ENCODE data around the gene SUSD5.
"Not testable (repeated sequence)": the region's sequence is repeated elsewhere in the genome, so short reads cannot be mapped to it uniquely, and the experiment has no call there.

The SUSD5 gene

DNA sequence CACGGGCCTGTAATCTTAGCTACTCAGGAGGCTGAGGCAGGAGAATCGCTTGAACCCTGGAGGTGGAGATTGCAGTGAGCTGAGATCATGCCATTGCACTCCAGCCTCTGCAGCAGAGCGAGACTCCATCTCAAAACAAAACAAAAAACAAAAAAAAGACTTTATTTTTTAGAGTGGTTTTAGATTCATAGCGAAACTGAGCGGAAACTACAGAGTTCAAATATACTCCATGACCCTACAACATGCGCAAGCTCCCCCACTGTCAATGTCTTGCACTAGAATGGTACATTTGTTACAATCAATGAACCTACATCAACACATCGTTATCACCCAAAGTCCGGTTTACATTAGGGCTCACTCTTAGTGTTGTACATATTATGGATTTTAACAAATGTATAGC, 107.0 kb downstream of the SUSD5 start:
- no peak overlapping the region for H3K4ac ChIP-seq (ENCODE audit: low read depth, low read length)
- H3K18ac ChIP-seq (ENCODE audit: low read length) = no peak overlapping the region
- no peak overlapping the region for H2BK5ac ChIP-seq (ENCODE audit: low read length)
- no peaks in the 10 kb centered on the region for H3K79me1 ChIP-seq (ENCODE audit: low read length)
- no peaks in the 10 kb centered on the region for H3K36me3 ChIP-seq (ENCODE audit: control insufficient read depth, insufficient read depth, low read length)
- no peak overlapping the region for H3K4me2 ChIP-seq (ENCODE audit: low read length)
- no peak for DNase-seq
- H3K27me3 ChIP-seq (ENCODE audit: insufficient read depth, low read length, poor library complexity) = no peaks in the 10 kb centered on the region
- no peak overlapping the region for H3K4me3 ChIP-seq (ENCODE audit: low read length)
- H4K5ac ChIP-seq (ENCODE audit: low read length) = no peak overlapping the region
- H2BK15ac ChIP-seq (replicated peaks; ENCODE audit: low read depth) = no peak overlapping the region
- H3K4me1 ChIP-seq (ENCODE audit: control insufficient read depth, low read depth, low read length) = peaks cover 2% of the 10 kb centered on the region
- H3K9ac ChIP-seq (ENCODE audit: low read length) = no peak overlapping the region
- no peak overlapping the region for H4K8ac ChIP-seq (ENCODE audit: low read depth, low read length)
- WGBS (ENCODE audit: extremely low coverage, insufficient coverage, low lambda C conversion rate) = no CpG with 5 or more reads among the region's 8 CpGs
- H2AK5ac ChIP-seq (ENCODE audit: low read length) = no peak overlapping the region
- H3K56ac ChIP-seq (ENCODE audit: low read length) = no peak overlapping the region
- no peak overlapping the region for H2BK120ac ChIP-seq (ENCODE audit: low read depth, low read length)
- no peaks in the 10 kb centered on the region for H3K79me2 ChIP-seq (ENCODE audit: control insufficient read depth, insufficient read depth, low read length)
- H3K27ac ChIP-seq (ENCODE audit: low read depth, low read length) = no peak overlapping the region
- no peak overlapping the region for H3K23ac ChIP-seq (ENCODE audit: low read length)

DNA sequence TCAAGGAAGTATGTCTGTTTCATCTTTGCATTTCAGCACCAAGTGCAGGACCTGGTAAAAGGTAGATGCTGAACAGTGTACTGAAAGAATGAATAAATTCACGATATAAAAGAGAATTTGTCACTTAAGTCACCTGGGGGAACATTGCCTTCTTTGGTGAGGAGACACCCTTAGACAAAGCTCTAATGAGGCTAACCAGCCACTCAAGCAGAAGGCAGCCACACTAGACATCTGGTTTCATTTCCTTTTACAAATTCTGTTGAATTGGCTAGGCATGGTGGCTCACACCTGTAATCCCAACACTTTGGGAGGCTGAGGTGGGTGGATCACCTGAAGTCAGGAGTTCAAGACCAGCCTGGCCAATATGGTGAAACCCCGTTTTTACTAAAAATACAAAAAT, 111.8 kb downstream of the SUSD5 start:
- not testable (repeated sequence) for H3K27me3 ChIP-seq (ENCODE audit: insufficient read depth, low read length, poor library complexity); H3K4ac ChIP-seq (ENCODE audit: low read depth, low read length); H2BK15ac ChIP-seq (replicated peaks; ENCODE audit: low read depth); H2BK120ac ChIP-seq (ENCODE audit: low read depth, low read length); H3K56ac ChIP-seq (ENCODE audit: low read length); H3K9ac ChIP-seq (ENCODE audit: low read length); H3K79me2 ChIP-seq (ENCODE audit: control insufficient read depth, insufficient read depth, low read length); DNase-seq; H3K23ac ChIP-seq (ENCODE audit: low read length); H3K4me1 ChIP-seq (ENCODE audit: control insufficient read depth, low read depth, low read length); H3K79me1 ChIP-seq (ENCODE audit: low read length); H2AK5ac ChIP-seq (ENCODE audit: low read length); H4K8ac ChIP-seq (ENCODE audit: low read depth, low read length); H3K36me3 ChIP-seq (ENCODE audit: control insufficient read depth, insufficient read depth, low read length); H2BK5ac ChIP-seq (ENCODE audit: low read length); H3K4me2 ChIP-seq (ENCODE audit: low read length); H3K18ac ChIP-seq (ENCODE audit: low read length); H3K27ac ChIP-seq (ENCODE audit: low read depth, low read length); H4K5ac ChIP-seq (ENCODE audit: low read length); H3K4me3 ChIP-seq (ENCODE audit: low read length)
- WGBS (ENCODE audit: extremely low coverage, insufficient coverage, low lambda C conversion rate) = no CpG with 5 or more reads among the region's 2 CpGs

DNA sequence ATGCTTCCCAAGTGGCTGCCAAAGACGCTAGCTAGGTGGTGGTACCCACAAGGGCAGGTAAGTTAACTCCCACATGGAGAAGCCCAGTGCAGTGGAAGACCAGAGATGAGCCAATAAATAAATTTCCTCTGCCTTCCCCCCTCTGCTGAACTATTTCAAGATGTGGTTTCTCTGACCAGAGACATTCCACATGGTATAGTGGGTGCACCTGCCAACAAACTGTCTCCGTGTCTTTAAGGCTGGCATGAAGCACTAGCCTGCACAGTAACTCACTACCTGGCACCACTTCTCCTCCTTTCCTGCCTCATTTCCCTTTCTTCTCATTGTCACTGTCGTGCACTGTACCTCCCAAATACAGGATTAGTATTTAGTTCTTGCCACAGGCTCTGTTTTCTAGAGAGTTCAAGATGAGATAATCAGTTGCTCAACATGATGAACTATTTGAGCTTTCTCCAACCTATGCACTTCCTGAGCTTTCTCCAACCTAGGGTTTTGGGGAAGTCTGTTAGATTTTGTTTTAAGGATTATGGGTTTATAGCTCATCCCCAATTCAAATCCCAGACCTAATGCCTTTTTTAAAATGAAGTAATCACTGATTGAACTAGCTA, 113.2 kb downstream of the SUSD5 start:
- Histone ChIP-seq H2BK5ac (ENCODE audit: low read length) (no peak overlapping the region), H3K4me2 (ENCODE audit: low read length) (no peak overlapping the region), H2AK5ac (ENCODE audit: low read length) (no peak overlapping the region), H3K79me1 (ENCODE audit: low read length) (no peaks in the 10 kb centered on the region), H3K23ac (ENCODE audit: low read length) (no peak overlapping the region), H3K27ac (ENCODE audit: low read depth, low read length) (no peak overlapping the region), H3K27me3 (ENCODE audit: insufficient read depth, low read length, poor library complexity) (no peaks in the 10 kb centered on the region), H3K79me2 (ENCODE audit: control insufficient read depth, insufficient read depth, low read length) (no peaks in the 10 kb centered on the region), H3K4ac (ENCODE audit: low read depth, low read length) (no peak overlapping the region), H3K4me1 (ENCODE audit: control insufficient read depth, low read depth, low read length) (no peaks in the 10 kb centered on the region), H2BK120ac (ENCODE audit: low read depth, low read length) (no peak overlapping the region), H3K18ac (ENCODE audit: low read length) (no peak overlapping the region), H3K36me3 (ENCODE audit: control insufficient read depth, insufficient read depth, low read length) (no peaks in the 10 kb centered on the region), H4K8ac (ENCODE audit: low read depth, low read length) (no peak overlapping the region), H3K9ac (ENCODE audit: low read length) (no peak overlapping the region), H2BK15ac (replicated peaks; ENCODE audit: low read depth) (no peak overlapping the region), H4K5ac (ENCODE audit: low read length) (no peak overlapping the region), H3K4me3 (ENCODE audit: low read length) (no peak overlapping the region), H3K56ac (ENCODE audit: low read length) (no peak overlapping the region)
- no CpG with 5 or more reads among the region's 3 CpGs for WGBS (ENCODE audit: extremely low coverage, insufficient coverage, low lambda C conversion rate)
- no peak for DNase-seq

DNA sequence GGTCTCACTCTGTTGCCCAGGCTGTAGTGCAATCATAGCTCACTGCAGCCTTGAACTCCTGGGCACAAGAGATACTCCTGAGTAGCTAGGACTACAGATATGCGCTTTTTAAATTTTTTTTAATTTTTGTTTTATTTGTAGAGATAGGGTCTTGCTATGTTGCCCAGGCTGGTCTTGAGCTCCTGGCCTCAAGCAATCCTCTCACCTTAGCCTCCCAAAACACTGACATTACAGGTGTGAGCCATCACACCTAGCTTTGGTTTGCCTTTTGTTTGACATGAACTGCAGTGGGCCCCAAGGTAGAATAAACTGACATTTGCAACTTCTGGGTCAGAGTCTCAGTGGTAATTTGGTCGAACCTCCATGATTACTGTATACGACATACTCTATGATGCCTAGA, 113.8 kb downstream of the SUSD5 start:
- H2BK15ac ChIP-seq (replicated peaks; ENCODE audit: low read depth) = no peak overlapping the region
- no peak for DNase-seq
- H4K5ac ChIP-seq (ENCODE audit: low read length) = no peak overlapping the region
- H2BK5ac ChIP-seq (ENCODE audit: low read length) = no peak overlapping the region
- H2BK120ac ChIP-seq (ENCODE audit: low read depth, low read length) = no peak overlapping the region
- no peak overlapping the region for H3K4me3 ChIP-seq (ENCODE audit: low read length)
- H3K23ac ChIP-seq (ENCODE audit: low read length) = no peak overlapping the region
- H4K8ac ChIP-seq (ENCODE audit: low read depth, low read length) = no peak overlapping the region
- no peaks in the 10 kb centered on the region for H3K36me3 ChIP-seq (ENCODE audit: control insufficient read depth, insufficient read depth, low read length)
- H3K4ac ChIP-seq (ENCODE audit: low read depth, low read length) = no peak overlapping the region
- H3K9ac ChIP-seq (ENCODE audit: low read length) = no peak overlapping the region
- no peak overlapping the region for H3K27ac ChIP-seq (ENCODE audit: low read depth, low read length)
- no peaks in the 10 kb centered on the region for H3K4me1 ChIP-seq (ENCODE audit: control insufficient read depth, low read depth, low read length)
- no peak overlapping the region for H3K18ac ChIP-seq (ENCODE audit: low read length)
- H3K56ac ChIP-seq (ENCODE audit: low read length) = no peak overlapping the region
- H3K79me2 ChIP-seq (ENCODE audit: control insufficient read depth, insufficient read depth, low read length) = no peaks in the 10 kb centered on the region
- H3K79me1 ChIP-seq (ENCODE audit: low read length) = no peaks in the 10 kb centered on the region
- WGBS (ENCODE audit: extremely low coverage, insufficient coverage, low lambda C conversion rate) = no CpG with 5 or more reads among the region's 3 CpGs
- no peaks in the 10 kb centered on the region for H3K27me3 ChIP-seq (ENCODE audit: insufficient read depth, low read length, poor library complexity)
- H2AK5ac ChIP-seq (ENCODE audit: low read length) = no peak overlapping the region
- no peak overlapping the region for H3K4me2 ChIP-seq (ENCODE audit: low read length)

DNA sequence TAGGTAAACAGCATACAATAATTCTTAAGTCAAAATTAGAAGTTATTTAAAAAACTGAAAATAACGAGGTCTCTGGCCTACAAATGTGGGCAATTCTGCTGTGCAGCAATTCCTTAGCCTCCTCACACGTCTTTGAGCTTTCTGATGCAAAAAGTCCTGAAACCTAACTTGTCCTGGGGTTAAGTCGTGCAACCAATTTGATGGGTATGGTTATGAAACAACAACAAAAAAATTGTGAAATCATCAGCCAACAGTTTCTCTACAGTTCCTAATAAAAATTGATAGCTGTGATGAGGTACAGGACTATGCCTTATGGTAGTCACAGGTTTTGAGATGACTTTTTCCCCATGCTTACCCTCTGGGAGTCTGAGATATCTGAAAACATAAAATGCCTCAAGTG, 115.1 kb downstream of the SUSD5 start:
- no peak for DNase-seq
- H2BK120ac ChIP-seq (ENCODE audit: low read depth, low read length) = no peak overlapping the region
- no CpG with 5 or more reads among the region's 3 CpGs for WGBS (ENCODE audit: extremely low coverage, insufficient coverage, low lambda C conversion rate)
- H4K8ac ChIP-seq (ENCODE audit: low read depth, low read length) = no peak overlapping the region
- no peak overlapping the region for H2AK5ac ChIP-seq (ENCODE audit: low read length)
- no peak overlapping the region for H3K4me3 ChIP-seq (ENCODE audit: low read length)
- H3K4ac ChIP-seq (ENCODE audit: low read depth, low read length) = no peak overlapping the region
- no peak overlapping the region for H3K18ac ChIP-seq (ENCODE audit: low read length)
- no peak overlapping the region for H3K27ac ChIP-seq (ENCODE audit: low read depth, low read length)
- H3K79me1 ChIP-seq (ENCODE audit: low read length) = no peaks in the 10 kb centered on the region
- no peak overlapping the region for H3K9ac ChIP-seq (ENCODE audit: low read length)
- no peak overlapping the region for H3K4me2 ChIP-seq (ENCODE audit: low read length)
- no peak overlapping the region for H3K56ac ChIP-seq (ENCODE audit: low read length)
- no peak overlapping the region for H2BK5ac ChIP-seq (ENCODE audit: low read length)
- H3K4me1 ChIP-seq (ENCODE audit: control insufficient read depth, low read depth, low read length) = no peaks in the 10 kb centered on the region
- H3K27me3 ChIP-seq (ENCODE audit: insufficient read depth, low read length, poor library complexity) = no peaks in the 10 kb centered on the region
- no peaks in the 10 kb centered on the region for H3K79me2 ChIP-seq (ENCODE audit: control insufficient read depth, insufficient read depth, low read length)
- H3K36me3 ChIP-seq (ENCODE audit: control insufficient read depth, insufficient read depth, low read length) = no peaks in the 10 kb centered on the region
- H4K5ac ChIP-seq (ENCODE audit: low read length) = no peak overlapping the region
- H2BK15ac ChIP-seq (replicated peaks; ENCODE audit: low read depth) = no peak overlapping the region
- H3K23ac ChIP-seq (ENCODE audit: low read length) = no peak overlapping the region

DNA sequence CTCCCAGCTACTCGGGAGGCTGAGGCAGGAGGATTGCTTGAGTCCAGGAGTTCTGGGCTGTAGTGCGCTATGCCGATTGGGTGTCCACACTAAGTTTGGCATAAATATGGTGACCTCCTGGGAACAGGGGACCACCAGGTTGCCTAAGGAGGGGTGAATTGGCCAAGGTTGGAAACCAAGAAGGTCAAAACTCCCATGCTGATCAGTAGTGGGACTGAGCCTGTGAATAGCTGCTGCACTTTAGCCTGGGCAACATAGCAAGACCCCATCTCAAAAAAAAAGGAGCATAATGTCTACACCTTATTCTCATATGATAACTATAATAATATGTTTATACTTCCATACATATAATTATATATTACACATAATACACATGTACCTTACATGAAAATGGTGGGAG, 115.6 kb downstream of the SUSD5 start:
- Histone ChIP-seq H3K23ac (ENCODE audit: low read length) (no peak overlapping the region), H3K9ac (ENCODE audit: low read length) (no peak overlapping the region), H3K27me3 (ENCODE audit: insufficient read depth, low read length, poor library complexity) (no peaks in the 10 kb centered on the region), H3K27ac (ENCODE audit: low read depth, low read length) (no peak overlapping the region), H2BK120ac (ENCODE audit: low read depth, low read length) (no peak overlapping the region), H3K79me2 (ENCODE audit: control insufficient read depth, insufficient read depth, low read length) (no peaks in the 10 kb centered on the region), H3K79me1 (ENCODE audit: low read length) (no peaks in the 10 kb centered on the region), H2AK5ac (ENCODE audit: low read length) (no peak overlapping the region), H3K36me3 (ENCODE audit: control insufficient read depth, insufficient read depth, low read length) (no peaks in the 10 kb centered on the region), H3K4me2 (ENCODE audit: low read length) (no peak overlapping the region), H2BK15ac (replicated peaks; ENCODE audit: low read depth) (no peak overlapping the region), H3K4me3 (ENCODE audit: low read length) (no peak overlapping the region), H2BK5ac (ENCODE audit: low read length) (no peak overlapping the region), H4K8ac (ENCODE audit: low read depth, low read length) (no peak overlapping the region), H4K5ac (ENCODE audit: low read length) (no peak overlapping the region), H3K18ac (ENCODE audit: low read length) (no peak overlapping the region), H3K4ac (ENCODE audit: low read depth, low read length) (no peak overlapping the region), H3K56ac (ENCODE audit: low read length) (no peak overlapping the region), H3K4me1 (ENCODE audit: control insufficient read depth, low read depth, low read length) (no peaks in the 10 kb centered on the region)
- DNase-seq = no peak
- WGBS (ENCODE audit: extremely low coverage, insufficient coverage, low lambda C conversion rate) = no CpG with 5 or more reads among the region's 3 CpGs
